Hematopoietic multipotent progenitor cell treated with erythropoietin and hydrocortisone succinate and interleukin-3 and kit ligand, for 15 days (in vitro differentiated cells): ENCODE results near the gene GLRA3.
"Not testable (repeated sequence)": the region's sequence is repeated elsewhere in the genome, so short reads cannot be mapped to it uniquely, and the experiment has no call there.

ENCODE experiments used
- DNase-seq: peaks from one replicate; pipeline ENCODE4 v3.0.0-alpha.2; 2015; ENCODE audit warnings: low spot score

Gene GLRA3

DNA sequence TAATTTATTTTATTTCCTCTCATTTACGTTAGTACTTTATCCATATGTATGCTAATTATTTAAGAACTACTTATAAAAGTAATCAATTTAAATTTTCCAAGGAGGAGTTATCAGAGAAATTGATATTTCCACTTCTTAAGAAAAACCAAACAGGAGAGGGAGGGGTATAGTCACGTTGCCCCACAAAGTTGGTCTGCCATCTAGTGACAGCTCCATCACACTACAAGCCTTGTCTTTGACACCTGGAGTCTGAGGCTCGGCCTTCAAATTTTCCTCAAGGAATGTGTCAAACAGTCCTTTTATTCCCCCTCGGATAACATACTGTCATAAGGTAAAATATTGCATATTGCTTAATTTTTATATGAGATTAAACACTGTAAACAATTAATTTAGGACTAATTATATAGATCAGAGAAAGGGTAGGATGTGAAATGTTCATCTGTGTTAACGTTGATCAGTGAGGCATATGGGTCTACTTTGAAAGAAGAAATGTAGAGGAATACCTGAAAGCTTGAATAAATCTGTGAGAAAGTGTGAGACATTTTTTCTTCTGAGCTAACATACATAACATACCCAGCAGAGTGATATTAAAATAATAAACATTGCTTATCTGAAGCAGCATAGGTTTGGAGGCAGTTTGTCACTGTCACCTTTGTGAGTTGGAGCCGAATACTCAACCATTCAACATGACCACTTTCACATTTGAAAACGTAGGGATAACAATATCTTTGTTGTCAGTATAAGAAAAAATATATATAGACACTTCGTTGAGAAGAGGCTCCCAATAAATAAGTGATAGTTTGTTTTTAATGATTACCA is 114.4 kb downstream of the GLRA3 start:
- peak; percentile 19 for DNase-seq

DNA sequence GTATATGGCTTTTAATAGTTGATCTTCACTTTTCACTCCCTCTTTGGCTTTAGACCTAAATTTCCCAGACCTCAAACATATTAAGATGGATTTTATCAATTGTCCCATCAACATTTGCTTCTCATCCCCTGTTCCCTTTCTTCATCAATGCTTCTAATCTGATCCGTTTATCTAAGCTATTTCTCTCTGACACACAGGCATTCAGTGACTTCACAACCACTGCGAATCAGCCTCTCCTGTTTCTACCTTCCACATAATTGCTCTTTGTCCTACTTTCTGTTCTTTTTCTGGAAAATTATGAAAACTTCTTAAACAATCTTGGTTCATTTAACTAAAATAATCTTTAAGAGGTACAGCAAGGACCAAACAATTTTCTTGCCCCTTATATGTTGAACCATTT is 115.2 kb downstream of the GLRA3 start:
- no peak for DNase-seq

DNA sequence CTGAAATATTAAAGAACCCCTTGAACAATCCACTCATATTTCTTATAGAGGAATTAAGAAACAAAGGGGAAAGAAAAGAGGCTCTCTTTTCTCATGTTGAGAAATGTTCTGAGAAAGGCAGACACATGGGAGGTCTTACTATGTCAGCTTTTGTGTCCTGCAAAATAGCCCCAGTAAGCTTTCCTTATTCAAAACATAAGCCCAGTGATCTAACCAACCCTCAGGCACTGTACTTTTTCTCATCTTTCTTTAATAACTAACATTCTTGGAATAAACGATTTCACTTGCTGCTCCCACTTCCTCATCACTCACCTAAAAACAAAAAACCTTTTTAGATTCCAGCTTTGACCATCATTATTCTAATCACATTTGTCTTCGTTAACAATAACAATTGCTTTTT is 115.9 kb downstream of the GLRA3 start:
- DNase-seq: no peak

DNA sequence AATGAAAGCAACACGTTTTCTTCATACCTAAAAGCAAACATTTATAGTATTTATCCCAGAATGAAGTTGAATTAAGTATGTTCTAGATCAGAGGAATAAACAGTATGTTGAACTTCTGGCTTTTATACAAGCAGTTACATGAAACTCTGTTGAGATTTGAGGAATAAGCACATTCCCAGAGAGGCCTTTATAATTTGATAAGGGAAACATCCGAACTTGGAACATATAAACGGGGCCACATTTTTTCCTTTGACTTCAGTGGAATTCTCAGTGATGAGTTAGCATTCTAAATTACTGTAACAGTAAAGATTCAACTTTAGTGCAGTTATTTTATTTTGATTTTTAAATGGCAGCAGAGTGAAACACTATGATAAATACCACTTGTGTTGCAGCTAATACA is 119.5 kb downstream of the GLRA3 start:
- DNase-seq: no peak

DNA sequence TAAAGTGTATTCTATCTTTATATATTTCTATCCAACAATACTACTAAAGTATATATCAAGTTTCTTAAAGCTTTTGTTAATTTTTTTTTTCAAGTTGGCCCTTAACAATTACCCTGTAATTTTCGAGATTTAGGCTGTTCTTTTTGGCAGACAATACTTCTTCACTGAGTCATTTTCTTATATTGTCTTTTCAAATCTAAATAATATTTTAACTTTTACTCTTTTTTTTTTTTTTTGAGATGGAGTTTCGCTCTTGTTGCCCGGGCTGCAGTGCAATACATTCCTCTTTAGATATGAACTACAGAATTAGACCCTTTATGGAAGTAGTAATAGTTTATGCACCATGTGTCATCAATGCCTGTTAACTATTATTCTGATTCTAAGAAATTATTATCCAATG is 120.7 kb downstream of the GLRA3 start:
- DNase-seq: no peak

DNA sequence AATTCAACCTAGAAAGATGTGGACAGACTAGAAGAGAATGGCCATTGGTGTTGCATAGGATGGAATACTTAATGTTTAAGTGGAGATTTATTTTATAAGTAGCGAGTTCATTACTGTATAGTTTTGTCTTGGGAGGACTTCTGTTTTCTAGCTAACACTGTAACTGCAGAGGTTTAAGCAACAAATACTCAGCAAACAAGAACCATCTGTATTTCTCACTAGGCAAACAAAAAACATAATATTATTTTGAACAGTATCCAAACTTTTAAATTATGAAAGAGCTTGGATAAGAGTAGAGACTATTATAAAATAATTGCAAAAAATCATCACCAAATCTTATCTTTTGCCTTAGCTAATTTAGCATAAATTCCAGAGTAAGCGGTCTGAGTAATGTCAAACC is 121.1 kb downstream of the GLRA3 start:
- DNase-seq: no peak

DNA sequence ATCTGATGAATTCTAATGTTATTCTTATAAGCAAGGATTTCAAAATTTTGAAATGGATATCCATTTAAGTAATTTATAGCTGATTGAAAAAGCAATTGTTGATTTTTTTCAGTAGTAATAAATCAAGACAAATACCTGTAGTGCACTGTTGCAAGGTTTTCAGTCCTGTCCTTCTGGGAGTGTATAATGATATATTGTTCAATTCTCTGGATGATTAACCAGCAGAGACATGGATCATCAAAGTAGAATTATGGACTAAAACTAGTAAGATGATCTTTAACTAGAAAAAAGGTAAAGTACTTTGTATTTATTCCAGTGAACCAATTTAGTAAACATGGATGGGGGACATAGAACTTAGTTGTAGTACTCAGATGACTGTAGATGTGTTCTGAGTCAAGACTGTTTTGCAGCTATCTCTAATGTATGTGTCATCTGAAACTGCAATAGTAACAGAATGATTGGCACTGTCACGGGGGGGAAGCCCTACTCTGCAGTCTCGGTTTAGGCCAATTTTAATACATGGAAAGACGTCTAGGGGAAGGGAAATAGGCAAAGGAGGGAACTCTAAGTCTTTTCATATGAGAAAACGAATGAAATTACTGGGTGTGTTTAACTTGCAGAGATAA is 121.9 kb downstream of the GLRA3 start:
- no peak for DNase-seq

DNA sequence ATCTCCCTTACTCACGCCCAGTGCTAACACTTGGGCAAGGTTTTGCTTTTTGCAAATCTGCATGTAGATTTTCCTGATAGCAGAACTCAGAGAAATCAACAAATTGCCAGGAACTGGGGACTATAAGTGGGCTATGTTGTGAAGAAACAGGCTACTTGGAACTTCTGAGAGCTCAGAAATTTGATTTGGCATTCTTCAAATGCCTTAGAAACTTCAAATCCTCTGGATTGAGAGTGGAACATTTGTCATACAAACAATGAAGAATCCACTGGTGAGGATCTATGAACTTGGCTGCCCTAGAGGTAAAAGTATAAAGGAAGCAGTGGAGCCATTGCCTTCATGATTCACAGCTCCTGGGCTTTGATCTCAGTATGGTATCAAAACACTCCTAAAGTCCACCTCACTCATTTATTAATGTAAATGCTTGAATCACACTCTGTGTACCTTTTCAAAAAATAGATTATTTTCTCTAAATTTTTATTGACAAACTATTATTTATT is 126.0 kb downstream of the GLRA3 start:
- DNase-seq: no peak

DNA sequence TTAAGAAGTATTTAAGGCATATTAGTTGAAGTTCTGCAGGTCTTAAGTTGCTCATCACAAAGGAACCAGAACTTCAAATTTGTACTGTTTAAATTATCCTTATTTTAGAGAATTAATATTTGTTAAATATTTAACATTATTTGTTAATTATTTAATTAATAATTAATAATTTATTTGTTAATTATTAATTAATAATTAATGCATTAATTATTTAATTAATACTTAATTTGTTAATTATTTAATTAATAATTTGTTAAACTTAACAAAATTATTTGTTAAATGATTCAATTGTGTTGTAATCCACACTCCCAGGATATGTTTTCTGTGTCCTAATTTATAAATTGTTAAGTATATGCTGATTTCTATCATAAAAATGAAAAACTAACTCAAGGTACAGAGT is 129.4 kb downstream of the GLRA3 start:
- DNase-seq: no peak

DNA sequence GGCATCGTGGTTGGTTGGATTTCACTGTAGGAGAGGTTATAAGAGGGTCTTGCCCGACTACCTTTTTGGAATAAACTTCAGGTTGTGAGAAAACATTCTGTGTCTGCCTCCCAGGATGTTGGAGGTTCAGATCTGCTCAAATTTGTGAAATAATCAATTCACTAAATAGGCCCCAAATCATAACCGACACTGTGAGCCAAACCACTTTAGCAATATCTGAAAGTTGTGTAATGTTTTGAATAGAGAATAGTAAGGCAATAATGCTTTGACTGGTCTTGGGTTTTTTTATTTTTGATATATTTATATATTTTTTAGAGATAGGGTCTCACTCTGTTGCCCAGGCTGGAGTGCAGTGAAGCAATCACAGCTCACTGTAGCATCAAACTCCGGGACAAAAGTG is 131.2 kb downstream of the GLRA3 start:
- no peak for DNase-seq

DNA sequence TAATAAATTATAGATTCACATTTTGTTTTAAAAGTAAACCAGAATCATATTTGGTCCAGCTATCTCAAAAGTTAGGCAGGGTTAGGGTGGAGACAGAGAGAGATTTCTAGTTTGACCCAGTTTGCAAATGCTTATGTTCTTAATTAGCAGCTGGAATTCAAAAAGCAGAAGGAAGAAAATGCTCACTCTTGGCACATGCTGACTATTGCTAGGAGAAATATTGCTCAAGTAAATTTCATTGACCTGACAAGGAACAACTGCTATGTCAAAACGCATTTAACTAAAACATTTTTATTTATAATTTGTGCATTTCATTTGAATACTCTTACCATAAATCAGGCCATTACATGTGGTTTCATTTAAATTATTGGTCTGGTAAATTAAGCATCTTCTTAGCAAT is 131.8 kb downstream of the GLRA3 start:
- DNase-seq: no peak

DNA sequence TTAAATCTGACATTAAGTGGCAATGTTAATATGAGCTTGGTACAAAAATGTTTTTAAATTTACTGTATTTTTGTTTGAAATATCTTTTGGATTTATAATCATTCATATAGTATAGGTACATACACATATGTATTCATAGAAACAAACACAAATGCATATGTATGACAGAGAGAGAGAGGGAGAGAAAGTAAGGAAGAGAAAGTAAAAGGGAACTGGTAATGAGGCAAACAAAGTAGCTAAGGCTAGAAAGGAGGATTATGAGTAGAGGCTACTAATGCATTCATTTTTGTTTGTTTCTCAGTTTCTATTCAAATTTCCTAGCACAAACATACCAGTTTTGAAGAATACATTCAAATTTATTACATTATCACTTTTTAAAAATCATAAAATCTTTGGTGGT is 132.4 kb downstream of the GLRA3 start:
- no peak for DNase-seq

DNA sequence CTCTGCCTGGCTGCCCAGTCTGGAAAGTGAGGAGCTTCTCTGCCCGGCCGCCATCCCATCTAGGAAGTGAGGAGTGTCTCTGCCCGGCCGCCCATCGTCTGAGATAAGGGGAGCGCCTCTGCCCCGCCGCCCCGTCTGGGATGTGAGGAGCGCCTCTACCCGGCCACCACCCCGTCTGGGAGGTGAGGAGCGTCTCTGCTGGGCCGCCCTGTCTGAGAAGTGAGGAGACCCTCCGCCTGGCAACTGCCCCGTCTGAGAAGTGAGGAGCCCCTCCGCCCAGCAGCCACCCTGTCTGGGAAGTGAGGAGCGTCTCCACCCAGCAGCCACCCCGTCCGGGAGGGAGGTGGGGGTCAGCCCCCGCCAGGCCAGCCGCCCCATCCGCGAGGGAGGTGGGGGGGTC is 137.2 kb downstream of the GLRA3 start:
- not testable (repeated sequence) for DNase-seq

DNA sequence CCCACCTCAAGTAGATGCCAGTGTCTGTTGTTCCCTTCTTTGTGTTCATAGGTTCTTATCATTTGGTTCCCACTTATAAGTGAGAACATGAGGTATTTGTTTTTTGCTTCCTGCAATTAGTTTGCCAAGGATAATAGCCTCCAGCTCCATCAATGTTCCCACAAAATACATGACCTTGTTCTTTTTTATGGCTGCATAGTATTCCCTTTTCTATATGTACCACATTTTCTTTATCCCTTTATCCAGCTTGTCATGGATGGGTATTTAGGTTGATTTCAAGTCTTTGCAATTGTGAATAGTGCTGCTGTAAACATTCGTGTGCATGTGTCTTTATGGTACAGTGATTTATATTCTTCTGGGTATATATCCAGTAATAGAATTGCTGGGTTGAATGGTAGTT is 138.4 kb downstream of the GLRA3 start:
- DNase-seq: no peak

DNA sequence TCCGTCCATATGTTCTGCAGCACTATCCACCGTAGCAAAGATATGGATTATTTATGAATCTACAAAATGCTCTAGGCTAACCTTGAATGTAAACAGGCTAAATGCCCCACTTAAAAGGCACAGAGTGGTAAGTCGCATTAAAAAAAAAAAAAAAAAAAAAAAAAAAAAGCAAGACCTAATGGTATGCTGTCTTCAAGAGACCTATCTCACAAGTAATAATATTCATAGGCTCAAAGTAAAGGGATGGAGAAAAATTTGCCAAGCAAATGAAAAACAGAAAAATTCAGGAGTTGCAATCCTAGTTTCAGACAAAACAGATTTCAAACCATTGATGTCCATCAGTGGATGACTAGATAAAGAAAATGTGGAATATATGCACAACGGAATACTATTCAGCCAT is 139.4 kb downstream of the GLRA3 start:
- no peak for DNase-seq

DNA sequence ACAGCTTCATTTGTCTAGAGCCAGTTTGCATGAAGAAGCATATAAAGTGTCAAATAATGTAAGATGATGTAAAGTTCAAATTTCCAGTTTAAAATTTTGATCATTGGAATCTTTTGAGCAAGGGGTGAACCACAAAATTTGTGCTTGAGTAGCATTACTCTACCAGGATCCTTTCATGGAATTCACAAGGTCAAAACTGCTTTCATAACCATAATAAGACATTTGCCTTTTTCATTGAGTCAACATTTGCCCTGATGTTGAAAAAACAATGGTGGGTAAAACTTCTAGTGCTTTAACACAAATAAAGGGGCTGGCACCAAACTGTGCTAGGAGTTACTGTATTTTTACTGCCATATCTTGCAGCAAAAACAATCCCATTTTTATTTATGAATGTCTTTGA is 142.2 kb downstream of the GLRA3 start:
- DNase-seq: no peak

DNA sequence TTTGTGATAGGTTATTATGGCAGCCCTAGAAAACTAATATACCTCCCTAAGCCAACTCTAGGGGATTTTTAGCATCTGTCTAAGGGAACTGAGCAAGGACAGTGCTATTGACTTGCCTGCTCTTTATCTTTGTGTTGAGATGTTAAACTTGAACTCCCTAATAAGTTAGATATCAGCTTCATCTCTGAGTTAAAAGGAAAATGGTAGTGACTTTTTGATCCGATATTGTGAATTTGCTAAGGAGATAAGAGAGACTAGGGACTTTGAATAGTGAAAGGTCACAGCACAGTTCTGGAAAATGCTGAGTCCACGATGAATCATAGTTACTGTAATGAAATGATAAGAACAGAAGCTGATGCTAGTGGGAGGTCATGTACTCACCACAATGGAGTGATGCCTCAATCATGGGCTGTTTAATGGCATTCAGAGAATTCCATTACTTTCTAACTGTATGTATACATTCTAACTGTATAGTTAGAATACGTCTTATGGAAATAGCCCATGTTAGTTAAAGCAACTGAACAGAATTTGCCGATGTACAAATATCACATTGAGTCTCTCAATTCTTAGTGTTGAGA is 147.2 kb downstream of the GLRA3 start:
- DNase-seq: no peak

DNA sequence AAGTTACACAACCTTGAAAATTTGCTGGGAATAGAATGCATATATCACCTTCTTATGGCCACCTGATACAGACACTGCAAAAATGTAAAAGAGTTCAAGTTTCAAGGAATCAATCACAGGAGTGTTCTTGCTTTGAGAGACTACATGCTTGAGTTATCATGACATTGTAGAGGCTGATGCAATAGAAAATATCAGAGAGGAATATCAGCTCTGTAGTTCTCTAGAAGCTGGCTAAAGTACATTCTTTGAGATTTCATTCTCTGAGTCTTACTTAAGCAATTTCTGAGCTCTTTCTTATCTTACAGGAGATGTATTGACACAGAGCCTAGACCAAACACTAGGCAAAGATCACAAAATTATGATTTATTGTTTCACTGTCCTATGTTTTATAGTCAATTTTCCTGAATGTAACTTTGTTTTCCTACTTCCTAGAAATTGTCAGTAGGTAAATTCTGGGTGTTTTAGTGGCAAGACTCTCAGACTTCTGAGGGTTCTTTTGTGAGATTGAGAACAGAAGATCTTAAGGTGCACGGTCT is 154.7 kb downstream of the GLRA3 start:
- no peak for DNase-seq

DNA sequence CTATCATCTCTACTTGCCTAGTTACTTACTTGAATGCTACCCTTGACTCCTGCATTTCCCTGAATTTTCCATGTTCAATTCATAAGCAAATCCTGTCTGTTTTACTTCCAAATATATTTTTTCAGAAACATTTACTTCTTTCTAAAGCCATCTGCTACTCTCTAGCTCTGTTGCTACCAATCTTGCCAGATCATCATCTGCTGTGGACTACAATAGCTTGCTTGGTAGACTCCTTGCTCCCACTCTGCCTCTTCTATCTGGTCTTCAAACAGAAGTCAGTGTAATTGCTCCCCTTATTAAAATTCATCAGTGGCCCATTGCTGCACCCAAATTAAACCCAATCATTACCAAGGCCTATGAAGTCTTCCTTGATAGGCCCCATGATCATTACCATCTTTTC is 155.2 kb downstream of the GLRA3 start:
- no peak for DNase-seq

DNA sequence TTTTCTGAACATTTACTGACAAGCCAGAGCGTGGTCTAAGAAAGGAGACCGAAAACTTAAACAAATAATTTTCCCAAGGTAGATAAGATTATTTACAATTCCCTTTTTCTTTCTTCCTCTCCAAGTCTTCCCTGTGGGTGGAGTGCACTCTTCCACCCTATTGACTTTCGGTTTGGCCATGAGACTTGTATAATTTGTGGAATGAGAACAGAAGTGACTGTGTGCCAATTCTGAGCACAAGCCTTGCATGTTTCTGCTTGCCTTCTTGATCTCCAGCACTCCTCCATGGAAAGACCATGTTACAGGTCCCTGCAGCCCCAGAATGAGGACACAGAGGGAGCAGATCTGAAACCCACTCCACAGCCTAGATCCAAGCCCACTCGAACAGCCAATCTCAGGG is 156.8 kb downstream of the GLRA3 start:
- no peak for DNase-seq

DNA sequence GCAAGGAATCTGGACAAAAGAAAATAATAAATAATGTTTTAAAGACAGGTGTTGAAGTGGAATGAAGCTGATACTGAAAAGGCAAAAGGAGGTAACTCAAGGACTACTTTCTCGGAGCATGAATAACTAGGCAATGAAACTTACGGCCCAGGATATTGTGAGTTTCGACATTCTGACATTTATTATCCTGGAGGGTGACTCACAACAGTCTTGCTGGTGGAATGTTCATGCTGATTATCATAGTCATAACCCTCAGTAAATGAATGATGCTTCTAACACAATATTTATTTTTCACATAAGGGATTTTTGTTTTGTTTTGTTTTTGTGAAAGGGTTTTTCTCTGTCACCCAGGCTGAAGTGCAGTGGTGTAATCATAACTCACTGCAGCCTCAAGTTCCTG is 159.8 kb downstream of the GLRA3 start:
- no peak for DNase-seq

DNA sequence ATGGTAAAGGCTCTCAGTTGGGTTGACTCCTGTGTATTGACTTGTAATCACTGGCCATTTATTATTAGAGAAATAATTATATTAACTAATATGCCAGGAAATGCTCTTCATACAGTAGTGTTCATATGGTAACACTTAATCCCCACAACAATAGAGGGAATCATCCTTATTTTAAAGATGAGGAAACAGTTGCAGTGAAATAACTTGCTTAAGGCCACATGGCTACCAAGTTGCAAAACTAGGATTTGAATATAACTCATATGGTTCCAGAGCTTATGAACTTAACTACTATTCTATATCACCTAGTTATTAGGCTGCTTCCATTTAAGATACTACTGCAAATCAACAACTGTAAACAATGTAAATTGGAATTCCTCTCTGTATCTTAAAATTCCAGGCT is 163.2 kb downstream of the GLRA3 start:
- DNase-seq: no peak

DNA sequence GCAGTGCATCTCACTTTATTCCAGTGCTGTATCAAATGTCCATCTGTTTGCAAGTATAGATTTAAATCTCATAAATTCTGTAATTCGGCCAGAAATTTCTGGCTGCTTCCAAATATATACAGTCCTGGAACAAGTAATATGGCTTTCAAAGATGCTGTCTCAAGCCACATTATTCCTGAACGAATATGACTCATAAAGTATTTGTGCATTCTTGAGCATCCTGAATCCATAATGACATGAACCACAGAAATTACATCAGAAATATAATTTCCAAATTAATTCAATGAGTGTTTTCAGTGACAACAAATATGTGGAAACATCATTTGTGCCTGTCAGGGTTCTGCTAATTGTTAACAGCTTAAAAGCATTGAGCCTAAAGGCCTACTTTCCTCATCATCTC is 165.8 kb downstream of the GLRA3 start:
- DNase-seq: no peak
